ENCODE measurements around the gene SSTR5. TPM values are rescaled to one million over a fixed set of nuclear protein-coding genes. Genes with fewer than 3 reads are reported as not detected.

The SSTR5 gene
- polyA plus RNA-seq, 2 of the 4 experiments (the other 2 are of a cell fraction) = 0.06 to 0.08 TPM

DNA sequence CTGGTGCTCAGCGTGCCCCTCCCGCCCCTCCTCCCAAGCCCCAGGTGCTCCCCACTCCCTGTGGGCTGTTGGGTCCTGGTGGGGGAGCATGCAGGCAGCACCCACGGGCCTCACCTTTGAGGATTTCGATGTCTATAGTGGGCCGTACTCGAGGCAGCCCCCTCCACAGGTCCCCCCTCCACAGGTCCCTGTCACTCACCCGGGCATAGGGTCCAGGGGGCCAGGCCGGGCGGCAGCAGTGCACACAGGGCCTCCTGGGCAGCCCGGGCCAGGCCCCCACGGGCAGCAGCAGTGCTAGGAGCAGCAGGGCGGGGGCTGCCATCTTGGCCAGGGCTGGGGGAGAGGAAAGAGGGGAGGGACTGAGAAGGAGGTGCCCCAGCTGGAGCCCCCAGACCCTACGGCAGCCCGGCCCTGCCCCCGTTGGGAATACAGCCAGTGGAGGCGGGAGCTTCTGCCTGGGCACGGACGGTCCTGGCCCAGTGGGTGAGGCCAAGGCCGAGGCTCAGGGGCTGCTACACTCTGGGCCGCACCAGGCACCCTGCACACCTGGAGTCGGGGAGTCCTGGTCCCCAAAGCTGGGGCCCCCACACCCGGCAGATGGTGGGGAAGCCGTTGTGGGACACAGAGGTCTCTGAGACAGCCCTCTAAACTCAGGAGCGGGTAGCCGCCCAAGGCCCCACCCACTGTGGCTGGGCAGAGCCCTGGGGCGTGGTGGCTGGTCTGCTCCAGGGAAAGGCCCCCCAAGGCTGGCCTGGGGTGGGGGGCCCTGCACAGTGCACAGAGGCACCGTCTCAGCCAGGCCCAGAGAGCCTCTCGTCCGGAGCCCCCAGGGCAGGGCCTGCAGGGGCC lies 22.3 kb downstream of the SSTR5 start:
- Histone ChIP-seq H3K4me2 (no peak overlapping the region), H3K4me1 (peaks cover 24% of the 10 kb centered on the region), H3K4me3 (no peak overlapping the region), H3K27ac (peak overlapping the region in 1 of 2 experiments; percentile 46; a peak in 2 of 6 replicates), H3K9me3 (no peaks in the 10 kb centered on the region)
- CTCF ChIA-PET = interaction anchor here (1.3 kb wide), 1 partner anchor 21 kb away, joined by 5 read pairs; no protein-coding TSS in a partner anchor
- no peak for DNase-seq (ENCODE audit: low read depth in 1 of 2, low spot score in 1 of 2)
- WGBS (ENCODE audit: missing lambda C conversion rate) = 51% methylated on average over 14 of the region's 29 CpGs
- TF ChIP-seq MYC (IDR thresholded peaks at IDR 0.05; ENCODE audit: borderline replicate concordance, low read length) (no peak), FOXS1 (CRISPR knock-in tag; IDR thresholded peaks at IDR 0.05) (no peak), NR3C1 (IDR thresholded peaks at IDR 0.05) (no peak), HOXA7 (CRISPR knock-in tag; IDR thresholded peaks at IDR 0.05) (no peak), CBX8 (IDR thresholded peaks at IDR 0.05) (no peak), NFE2L2 (conservative IDR thresholded peaks at IDR 0.05; ENCODE audit: low read length) (no peak), MAFK (IDR thresholded peaks at IDR 0.05; ENCODE audit: partially characterized antibody) (no peak), RNF2 (IDR thresholded peaks at IDR 0.05; ENCODE audit: borderline replicate concordance, low read depth) (no peak), ZC3H11A (IDR thresholded peaks at IDR 0.05) (no peak), EP300 (IDR thresholded peaks at IDR 0.05) (no peak), MAZ (IDR thresholded peaks at IDR 0.05; ENCODE audit: borderline replicate concordance, low read depth, low read length) (no peak), EHMT2 (IDR thresholded peaks at IDR 0.05; ENCODE audit: low read depth) (no peak), KDM1A (IDR thresholded peaks at IDR 0.05; ENCODE audit: low read depth) (no peak), FOSL2 (IDR thresholded peaks at IDR 0.05) (no peak), FOSL2 (CRISPR knock-in tag; IDR thresholded peaks at IDR 0.05) (no peak), RFX5 (IDR thresholded peaks at IDR 0.05) (no peak), CEBPB (IDR thresholded peaks at IDR 0.05) (no peak), HEYL (CRISPR knock-in tag; IDR thresholded peaks at IDR 0.05) (no peak), RAD21 (conservative IDR thresholded peaks at IDR 0.05 in 1 of 2, IDR thresholded peaks at IDR 0.05 in 1 of 2) (no peak)
- TF ChIP-seq, protein P1, sequence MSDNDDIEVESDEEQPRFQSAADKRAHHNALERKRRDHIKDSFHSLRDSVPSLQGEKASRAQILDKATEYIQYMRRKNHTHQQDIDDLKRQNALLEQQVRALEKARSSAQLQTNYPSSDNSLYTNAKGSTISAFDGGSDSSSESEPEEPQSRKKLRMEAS (IDR thresholded peaks at IDR 0.05) = no peak
- POLR2A ChIA-PET = no interaction called here
- peak; percentile 15 to 29; a peak in 3 of 6 replicates for ATAC-seq
- no peak for FAIRE-seq

DNA sequence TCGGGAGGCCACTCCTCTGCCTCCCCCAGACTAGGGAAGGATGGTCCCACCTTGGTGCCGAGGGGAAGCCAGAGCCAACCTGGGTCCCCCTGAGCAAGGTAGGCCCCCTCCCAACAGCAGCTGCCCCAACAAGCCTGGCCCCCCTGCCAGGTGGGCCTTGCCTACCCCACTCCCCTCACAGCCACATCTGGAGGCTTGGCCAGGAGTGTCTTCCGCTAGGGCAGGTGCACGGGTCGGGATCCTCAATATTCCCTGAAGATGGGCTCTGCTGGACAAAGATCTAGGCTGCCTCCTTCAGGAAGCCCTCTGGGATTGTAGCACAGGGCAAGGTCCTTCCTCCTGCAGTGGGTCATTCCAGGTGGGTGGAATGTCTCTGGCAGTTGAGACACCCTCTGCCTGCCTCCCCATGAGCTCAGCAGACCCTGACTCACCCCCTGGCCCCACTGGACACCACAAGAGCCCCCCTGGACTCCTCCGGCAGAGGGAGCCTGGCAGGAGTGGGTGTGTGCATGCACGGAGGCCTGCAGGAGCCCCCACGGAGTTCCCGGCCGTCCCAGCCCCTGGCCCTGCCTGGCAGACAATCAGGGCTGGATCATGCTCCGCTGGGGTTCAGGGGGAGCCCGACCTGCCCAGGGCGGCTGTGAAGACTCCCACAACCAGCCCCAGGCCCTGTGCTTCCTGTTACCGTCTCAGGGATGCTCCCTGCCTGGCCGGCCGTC lies 23.1 kb downstream of the SSTR5 start:
- FAIRE-seq (no peak), ATAC-seq (peak; percentile 12 to 24; a peak in 2 of 6 replicates), DNase-seq (ENCODE audit: low read depth in 1 of 2, low spot score in 1 of 2) (no peak)
- Histone ChIP-seq H3K9me3 (no peaks in the 10 kb centered on the region), H3K4me3 (no peak overlapping the region), H3K4me2 (no peak overlapping the region), H3K27ac (no peak overlapping the region), H3K4me1 (peaks cover 16% of the 10 kb centered on the region)
- CTCF ChIA-PET = interaction anchor here (0.8 to 1.3 kb wide), 4 partner anchors 15 to 25 kb away, joined by 3 to 5 read pairs (median 4); no protein-coding TSS in a partner anchor
- 84% methylated on average over 5 of the region's 16 CpGs for WGBS (ENCODE audit: missing lambda C conversion rate)
- TF ChIP-seq SMC3 (IDR thresholded peaks at IDR 0.05) (0 out of 3 replicates have a peak, but pooled peaks have one; percentile 11), ZFP36 (IDR thresholded peaks at IDR 0.05; ENCODE audit: borderline replicate concordance, partially characterized antibody) (peak; percentile 98), RAD21 (conservative IDR thresholded peaks at IDR 0.05 in 1 of 2, IDR thresholded peaks at IDR 0.05 in 1 of 2) (peak; percentile 26 to 50; a peak in 2 of 5 replicates), CBX2 (IDR thresholded peaks at IDR 0.05; ENCODE audit: borderline replicate concordance, low read depth) (no peak), ZC3H11A (IDR thresholded peaks at IDR 0.05) (no peak)
- TF ChIP-seq, protein P2, sequence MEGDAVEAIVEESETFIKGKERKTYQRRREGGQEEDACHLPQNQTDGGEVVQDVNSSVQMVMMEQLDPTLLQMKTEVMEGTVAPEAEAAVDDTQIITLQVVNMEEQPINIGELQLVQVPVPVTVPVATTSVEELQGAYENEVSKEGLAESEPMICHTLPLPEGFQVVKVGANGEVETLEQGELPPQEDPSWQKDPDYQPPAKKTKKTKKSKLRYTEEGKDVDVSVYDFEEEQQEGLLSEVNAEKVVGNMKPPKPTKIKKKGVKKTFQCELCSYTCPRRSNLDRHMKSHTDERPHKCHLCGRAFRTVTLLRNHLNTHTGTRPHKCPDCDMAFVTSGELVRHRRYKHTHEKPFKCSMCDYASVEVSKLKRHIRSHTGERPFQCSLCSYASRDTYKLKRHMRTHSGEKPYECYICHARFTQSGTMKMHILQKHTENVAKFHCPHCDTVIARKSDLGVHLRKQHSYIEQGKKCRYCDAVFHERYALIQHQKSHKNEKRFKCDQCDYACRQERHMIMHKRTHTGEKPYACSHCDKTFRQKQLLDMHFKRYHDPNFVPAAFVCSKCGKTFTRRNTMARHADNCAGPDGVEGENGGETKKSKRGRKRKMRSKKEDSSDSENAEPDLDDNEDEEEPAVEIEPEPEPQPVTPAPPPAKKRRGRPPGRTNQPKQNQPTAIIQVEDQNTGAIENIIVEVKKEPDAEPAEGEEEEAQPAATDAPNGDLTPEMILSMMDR (IDR thresholded peaks at IDR 0.05) = 0 out of 3 replicates have a peak, but pooled peaks have one; percentile 17
- POLR2A ChIA-PET = no interaction called here
